Mesothelial cell of epicardium (in vitro differentiated cells): ENCODE results near the gene NR3C1. TPM values are rescaled to one million over a fixed set of nuclear protein-coding genes. Genes with fewer than 3 reads are reported as not detected.

Experiments used
- DNase-seq, 2 experiments: peaks; one replicate each; pipeline ENCODE4 v3.0.0; 2021; ENCODE audit warnings: low spot score in 2 of 2; ENCODE audit not compliant: unreplicated experiment in 2 of 2
- H3K27ac Mint-ChIP-seq: 2 replicates; pipeline ENCODE4 v1.8.0; 2021; ENCODE audit warnings: mixed read lengths
- H3K27me3 Mint-ChIP-seq: 2 replicates; pipeline ENCODE4 v1.8.0; 2021; ENCODE audit warnings: low read depth, mixed read lengths
- H3K36me3 Mint-ChIP-seq: 2 replicates; pipeline ENCODE4 v1.8.0; 2021; ENCODE audit warnings: mixed read lengths
- H3K4me1 Mint-ChIP-seq: 2 replicates; pipeline ENCODE4 v1.8.0; 2021; ENCODE audit warnings: mixed read lengths
- H3K4me3 Mint-ChIP-seq: 2 replicates; pipeline ENCODE4 v1.8.0; 2021; ENCODE audit warnings: mild to moderate bottlenecking, moderate library complexity, mixed read lengths
- H3K9me3 Mint-ChIP-seq: 2 replicates; pipeline ENCODE4 v1.8.0; 2021; ENCODE audit warnings: mixed read lengths
- CTCF ChIP-seq: fragments of 200-600 bp; sonication (generic); IDR thresholded peaks from one replicate; pipeline ENCODE4 v1.5.0; 2021; ENCODE audit warnings: antibody characterized with exemption; ENCODE audit not compliant: unreplicated experiment
- total RNA-seq: library from RNA; stranded (reverse); gene quantifications from 3 replicates; pipeline ENCODE4 v1.2.1, GENCODE V29; 2021

NR3C1 gene
- total RNA-seq, 1 donor from 2014 or later, result 29.2 TPM

DNA sequence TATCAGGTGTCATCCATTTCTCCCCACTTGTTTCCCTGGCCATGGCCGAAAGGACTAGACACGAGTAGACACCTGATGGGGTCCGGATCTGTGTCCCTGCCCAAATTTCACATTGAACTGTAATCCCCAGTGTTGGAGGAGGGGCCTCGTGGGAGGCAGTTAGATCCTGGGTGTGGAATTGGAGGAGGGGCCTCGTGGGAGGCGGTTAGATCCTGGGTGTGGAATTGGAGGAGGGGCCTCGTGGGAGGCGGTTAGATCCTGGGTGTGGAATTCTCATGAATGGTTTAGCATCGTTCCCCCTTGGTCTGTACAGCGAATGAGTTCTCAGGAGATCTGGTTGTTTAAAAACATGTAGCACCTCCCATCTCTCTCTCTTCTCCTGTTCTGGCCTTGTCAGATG, 165.8 kb downstream of the NR3C1 start:
- H3K27ac Mint-ChIP-seq, result no peak overlapping the region
- H3K4me1 Mint-ChIP-seq, result peaks cover 13% of the 10 kb centered on the region
- H3K4me3 Mint-ChIP-seq, result no peak overlapping the region
- TF ChIP-seq CTCF, result no peak
- no peaks in the 10 kb centered on the region for H3K36me3 Mint-ChIP-seq
- no peaks in the 10 kb centered on the region for H3K27me3 Mint-ChIP-seq
- no peak for DNase-seq
- no peaks in the 10 kb centered on the region for H3K9me3 Mint-ChIP-seq

DNA sequence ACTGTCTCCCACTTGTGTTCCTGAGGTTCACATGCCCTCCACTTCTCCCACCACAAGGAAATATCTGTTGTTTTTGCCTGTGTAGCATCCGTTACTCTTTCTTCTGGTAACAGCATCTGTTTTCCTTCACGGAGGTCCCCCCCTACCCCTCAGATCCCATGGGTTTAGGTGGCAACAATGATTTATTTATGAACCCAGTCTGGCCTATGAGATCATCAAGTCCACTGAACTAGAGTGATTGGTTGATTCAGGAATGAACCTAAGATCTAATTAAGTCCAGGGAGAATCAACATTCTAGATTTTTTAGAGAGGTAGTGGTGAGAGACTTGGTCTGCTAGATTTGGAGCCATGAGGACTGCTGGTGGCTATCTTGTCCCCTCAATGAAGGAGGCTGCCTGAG, 166.8 kb downstream of the NR3C1 start:
- H3K27ac Mint-ChIP-seq, result no peak overlapping the region
- H3K27me3 Mint-ChIP-seq, result no peaks in the 10 kb centered on the region
- no peak for DNase-seq
- no peaks in the 10 kb centered on the region for H3K9me3 Mint-ChIP-seq
- no peaks in the 10 kb centered on the region for H3K36me3 Mint-ChIP-seq
- TF ChIP-seq CTCF, result no peak
- peaks cover 13% of the 10 kb centered on the region for H3K4me1 Mint-ChIP-seq
- no peak overlapping the region for H3K4me3 Mint-ChIP-seq

GRCh38 chr5:143235423-143235822, 168.1 kb downstream of the NR3C1 start:
- Mint-ChIP-seq H3K36me3 (no peaks in the 10 kb centered on the region), H3K4me3 (no peak overlapping the region), H3K4me1 (peaks cover 6% of the 10 kb centered on the region), H3K9me3 (no peaks in the 10 kb centered on the region), H3K27ac (no peak overlapping the region), H3K27me3 (no peaks in the 10 kb centered on the region)
- no peak for DNase-seq
- TF ChIP-seq CTCF, result no peak

DNA sequence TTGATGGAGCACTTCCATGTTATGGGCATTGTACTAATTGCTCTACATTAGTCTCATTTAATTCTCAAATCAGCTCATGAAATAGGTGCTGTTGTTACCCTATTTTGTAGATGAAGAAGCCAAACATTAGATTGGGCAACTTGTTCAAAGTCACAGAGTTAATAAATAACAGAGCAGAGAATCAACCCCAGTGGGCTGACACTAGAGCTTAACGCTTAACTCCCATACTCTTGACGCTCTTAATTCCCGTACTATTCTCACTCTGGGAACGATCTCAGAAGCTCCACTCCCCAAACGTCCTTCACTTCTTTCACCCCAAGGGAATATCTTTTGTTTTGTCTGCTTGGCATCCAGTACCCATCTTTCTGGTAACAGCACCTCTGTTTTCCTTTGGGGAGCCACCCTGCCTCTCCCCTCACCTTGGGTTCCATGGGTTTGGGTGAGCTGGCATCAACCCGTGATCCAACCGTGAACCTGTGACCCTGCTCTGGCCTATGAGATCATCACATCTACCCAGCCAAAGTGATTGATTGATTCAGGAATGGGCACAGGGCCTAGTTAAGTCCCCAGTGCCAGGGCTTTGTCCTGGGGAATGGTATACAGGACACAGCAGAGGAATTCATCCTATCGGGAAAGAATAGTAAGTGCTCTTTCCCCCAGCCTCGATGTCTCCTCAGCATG, 169.2 kb downstream of the NR3C1 start:
- no peaks in the 10 kb centered on the region for H3K36me3 Mint-ChIP-seq
- TF ChIP-seq CTCF, result no peak
- H3K9me3 Mint-ChIP-seq, result no peaks in the 10 kb centered on the region
- no peak for DNase-seq
- no peak overlapping the region for H3K27ac Mint-ChIP-seq
- no peak overlapping the region for H3K4me3 Mint-ChIP-seq
- H3K27me3 Mint-ChIP-seq, result no peaks in the 10 kb centered on the region
- H3K4me1 Mint-ChIP-seq, result no peaks in the 10 kb centered on the region

DNA sequence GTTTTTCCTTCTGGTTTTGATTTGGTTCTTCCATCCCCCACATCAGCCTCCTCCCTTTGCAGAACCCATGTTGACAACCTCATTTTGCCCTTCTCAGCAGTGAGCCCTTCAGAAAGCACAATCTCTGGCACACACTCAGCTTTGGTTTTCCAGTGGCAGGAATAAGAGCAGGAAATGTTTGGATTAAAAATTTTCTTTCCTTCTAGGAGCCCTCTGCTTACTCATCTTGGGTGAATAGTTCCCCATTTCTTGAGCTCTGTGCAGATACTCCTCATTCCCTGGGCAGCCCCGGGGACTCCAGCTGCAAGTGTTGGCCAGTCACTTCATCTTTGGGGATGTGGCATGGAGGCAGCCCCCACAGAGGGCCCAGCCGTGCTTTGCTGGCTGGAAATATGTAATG, 170.5 kb downstream of the NR3C1 start:
- Mint-ChIP-seq H3K4me1 (no peaks in the 10 kb centered on the region), H3K4me3 (no peak overlapping the region), H3K27me3 (no peaks in the 10 kb centered on the region), H3K9me3 (no peaks in the 10 kb centered on the region), H3K36me3 (no peaks in the 10 kb centered on the region), H3K27ac (no peak overlapping the region)
- no peak for DNase-seq
- TF ChIP-seq CTCF, result no peak
